Mucosa of stomach (tissue), 1 donor: ENCODE data around the gene PFN3.

Experiments
- H3K27me3 ChIP-seq: one replicate; pipeline ENCODE4 v1.7.0; 2013; ENCODE audit warnings: mild to moderate bottlenecking, low read length; ENCODE audit not compliant: control insufficient read depth, insufficient read depth
- H3K36me3 ChIP-seq: one replicate; pipeline ENCODE4 v1.7.0; 2013; ENCODE audit warnings: low read length; ENCODE audit not compliant: control insufficient read depth, insufficient read depth
- H3K4me1 ChIP-seq: one replicate; pipeline ENCODE4 v1.7.0; 2013; ENCODE audit warnings: mild to moderate bottlenecking, low read length; ENCODE audit not compliant: control insufficient read depth, insufficient read depth
- H3K4me3 ChIP-seq: one replicate; pipeline ENCODE4 v1.7.0; 2013; ENCODE audit warnings: low read length
- H3K9ac ChIP-seq: one replicate; pipeline ENCODE4 v1.7.0; 2013; ENCODE audit warnings: mild to moderate bottlenecking, low read length, moderate library complexity
- H3K9me3 ChIP-seq: one replicate; pipeline ENCODE4 v1.7.0; 2013; ENCODE audit warnings: mild to moderate bottlenecking, low read length, moderate library complexity; ENCODE audit not compliant: control insufficient read depth
- donor health status: Pancreatic carcinoma.

Gene PFN3

GRCh38 chr5:177433658-177434217 lies 33.3 kb upstream of the PFN3 start:
- H3K9ac ChIP-seq: no peak overlapping the region
- no peaks in the 10 kb centered on the region for H3K27me3 ChIP-seq
- peaks cover 19% of the 10 kb centered on the region for H3K36me3 ChIP-seq
- H3K4me1 ChIP-seq: peaks cover 14% of the 10 kb centered on the region
- no peak overlapping the region for H3K4me3 ChIP-seq
- no peaks in the 10 kb centered on the region for H3K9me3 ChIP-seq

DNA sequence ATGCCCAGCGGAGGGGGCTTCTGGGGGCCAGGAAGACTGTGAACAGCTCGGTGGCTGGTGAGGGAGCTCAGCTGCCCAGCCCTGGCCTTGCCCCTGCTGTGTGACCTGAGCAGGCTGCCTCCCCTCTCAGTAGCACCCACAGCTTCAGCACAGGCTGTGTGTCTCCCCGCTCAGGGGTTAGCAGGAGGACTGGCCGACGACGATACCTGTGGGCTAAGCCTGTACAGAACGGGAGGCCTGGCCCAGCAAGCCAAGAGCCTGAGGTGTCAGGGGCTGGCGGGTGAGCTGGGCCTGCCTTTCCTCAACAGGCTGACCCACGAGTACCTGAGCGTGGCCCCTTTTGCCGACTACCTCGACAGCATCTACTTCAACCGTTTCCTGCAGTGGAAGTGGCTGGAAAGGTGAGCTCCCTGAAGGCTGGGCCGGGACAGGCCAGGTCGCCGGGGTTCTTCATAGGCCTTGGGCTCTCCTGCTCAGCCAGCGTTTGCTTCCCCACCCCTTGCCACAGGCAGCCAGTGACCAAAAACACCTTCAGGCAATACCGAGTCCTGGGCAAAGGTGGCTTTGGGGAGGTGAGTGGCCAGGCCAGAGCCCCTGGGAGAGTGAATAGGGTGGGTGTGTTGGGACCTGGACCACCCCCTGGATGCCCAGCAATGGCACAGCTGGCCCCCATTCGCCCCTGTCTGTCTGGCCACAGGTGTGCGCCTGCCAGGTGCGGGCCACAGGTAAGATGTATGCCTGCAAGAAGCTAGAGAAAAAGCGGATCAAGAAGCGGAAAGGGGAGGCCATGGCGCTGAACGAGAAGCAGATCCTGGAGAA lies 32.6 kb upstream of the PFN3 start:
- no peak overlapping the region for H3K4me3 ChIP-seq
- H3K36me3 ChIP-seq: peaks cover 19% of the 10 kb centered on the region

GRCh38 chr5:177432143-177432838 lies 31.8 kb upstream of the PFN3 start:
- Histone ChIP-seq H3K4me3 (no peak overlapping the region), H3K9me3 (no peaks in the 10 kb centered on the region), H3K9ac (no peak overlapping the region), H3K4me1 (peaks cover 25% of the 10 kb centered on the region), H3K27me3 (no peaks in the 10 kb centered on the region), H3K36me3 (peaks cover 19% of the 10 kb centered on the region)

More for the DNA sequence above, 32.6 kb upstream of the PFN3 start:
- Histone ChIP-seq H3K9me3 (no peaks in the 10 kb centered on the region), H3K4me1 (peaks cover 17% of the 10 kb centered on the region), H3K27me3 (no peaks in the 10 kb centered on the region), H3K9ac (no peak overlapping the region)

DNA sequence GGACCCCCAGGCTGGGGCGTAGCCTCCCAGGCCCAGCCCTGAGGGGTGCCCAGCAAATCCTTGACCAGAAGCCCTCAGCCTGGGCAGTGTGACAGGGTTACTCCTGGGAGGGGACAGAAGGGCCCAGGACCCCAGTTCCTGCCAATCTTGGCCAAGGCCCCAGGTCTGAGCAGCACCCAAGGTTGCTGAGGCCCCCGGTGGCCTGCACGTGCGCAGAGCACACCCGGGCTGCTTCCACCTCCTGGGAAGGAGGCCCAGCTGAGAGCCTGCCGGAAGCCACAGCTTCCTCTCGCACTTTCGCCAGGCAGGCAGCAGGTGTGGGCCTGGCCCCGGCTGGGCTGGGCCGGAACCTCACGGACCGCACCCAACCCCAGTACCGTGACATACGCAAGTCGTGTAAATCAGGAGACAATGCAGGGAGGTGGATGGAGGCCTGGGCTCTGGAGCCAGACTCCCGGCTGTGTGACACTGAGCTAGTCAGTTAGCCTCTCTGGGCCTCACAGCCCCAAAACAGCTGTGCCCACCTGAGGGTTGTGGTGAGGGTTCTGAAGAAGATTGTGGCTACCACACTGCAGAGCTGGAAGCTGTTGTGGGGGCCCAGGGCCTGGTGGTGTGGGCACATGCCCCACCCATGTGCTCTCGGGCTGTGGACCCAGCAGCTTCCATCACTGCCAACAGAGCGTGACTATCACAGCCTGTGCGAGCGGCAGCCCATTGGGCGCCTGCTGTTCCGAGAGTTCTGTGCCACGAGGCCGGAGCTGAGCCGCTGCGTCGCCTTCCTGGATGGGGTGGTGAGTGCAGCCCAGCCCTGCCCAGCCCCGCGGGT lies 31.1 kb upstream of the PFN3 start:
- H3K4me3 ChIP-seq: no peak overlapping the region
- no peaks in the 10 kb centered on the region for H3K27me3 ChIP-seq
- H3K9me3 ChIP-seq: no peaks in the 10 kb centered on the region
- H3K9ac ChIP-seq: no peak overlapping the region
- H3K36me3 ChIP-seq: peaks cover 19% of the 10 kb centered on the region
- peaks cover 28% of the 10 kb centered on the region for H3K4me1 ChIP-seq

DNA sequence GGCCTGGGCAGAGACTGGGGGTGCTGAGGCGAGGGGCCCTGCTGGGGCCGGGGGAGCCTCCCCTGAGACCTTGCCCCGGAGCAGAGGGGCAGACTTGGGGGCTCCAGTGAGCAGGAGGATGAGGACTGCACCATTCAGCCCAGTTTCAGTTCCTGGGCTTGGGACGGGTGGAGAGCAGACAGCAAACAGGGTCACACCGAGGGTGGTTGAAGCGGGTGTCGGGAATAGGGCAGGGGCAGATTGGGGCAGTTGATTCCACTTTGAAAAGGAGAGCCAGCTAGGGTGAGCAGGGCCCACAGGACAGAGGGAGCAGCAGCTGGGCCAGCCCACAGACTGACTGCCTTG lies 30.5 kb upstream of the PFN3 start:
- Histone ChIP-seq H3K4me3 (no peak overlapping the region), H3K9ac (no peak overlapping the region), H3K9me3 (no peaks in the 10 kb centered on the region), H3K36me3 (peaks cover 19% of the 10 kb centered on the region), H3K4me1 (peaks cover 28% of the 10 kb centered on the region), H3K27me3 (no peaks in the 10 kb centered on the region)

DNA sequence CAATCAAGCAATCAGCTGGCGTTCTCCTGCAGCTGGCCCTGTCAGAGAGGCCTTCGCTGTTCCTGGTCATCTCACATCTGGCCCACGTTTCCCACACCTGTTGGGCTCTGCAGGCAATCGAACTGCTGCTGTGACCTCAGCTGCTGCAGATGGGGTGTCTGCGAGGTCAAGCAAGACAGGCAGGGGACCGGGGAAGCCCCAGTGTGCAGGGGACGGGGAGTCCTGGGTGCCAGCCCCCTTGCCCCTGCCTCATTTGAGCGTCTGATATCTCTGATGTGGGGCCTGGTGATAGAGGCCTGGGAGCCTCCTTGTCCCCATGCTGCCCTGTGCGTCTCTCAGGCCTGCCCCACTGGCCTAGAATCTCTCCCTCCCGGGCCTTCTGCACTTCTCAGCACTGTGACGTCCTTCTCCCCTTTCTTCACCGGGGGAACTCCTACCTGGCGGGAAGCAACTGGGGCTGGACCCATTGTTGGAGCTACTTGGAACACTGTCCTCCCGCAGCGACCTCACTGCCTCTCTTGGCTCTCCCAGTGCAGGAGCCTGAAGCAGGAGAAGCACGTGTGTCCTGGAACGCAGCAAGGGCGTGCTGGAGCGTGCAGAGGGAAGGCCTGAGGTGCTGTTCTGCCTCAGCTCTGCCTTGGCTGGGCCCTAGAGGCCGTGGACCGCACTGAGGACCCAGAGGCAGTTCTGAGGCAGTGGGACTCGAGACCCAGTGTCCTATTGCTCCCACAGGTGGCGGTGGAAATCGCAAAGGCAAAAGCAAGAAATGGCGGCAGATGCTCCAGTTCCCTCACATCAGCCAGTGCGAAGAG lies 29.9 kb upstream of the PFN3 start:
- Histone ChIP-seq H3K4me3 (no peak overlapping the region), H3K9me3 (no peaks in the 10 kb centered on the region), H3K36me3 (peaks cover 19% of the 10 kb centered on the region), H3K27me3 (no peaks in the 10 kb centered on the region), H3K9ac (no peak overlapping the region), H3K4me1 (peaks cover 33% of the 10 kb centered on the region)

DNA sequence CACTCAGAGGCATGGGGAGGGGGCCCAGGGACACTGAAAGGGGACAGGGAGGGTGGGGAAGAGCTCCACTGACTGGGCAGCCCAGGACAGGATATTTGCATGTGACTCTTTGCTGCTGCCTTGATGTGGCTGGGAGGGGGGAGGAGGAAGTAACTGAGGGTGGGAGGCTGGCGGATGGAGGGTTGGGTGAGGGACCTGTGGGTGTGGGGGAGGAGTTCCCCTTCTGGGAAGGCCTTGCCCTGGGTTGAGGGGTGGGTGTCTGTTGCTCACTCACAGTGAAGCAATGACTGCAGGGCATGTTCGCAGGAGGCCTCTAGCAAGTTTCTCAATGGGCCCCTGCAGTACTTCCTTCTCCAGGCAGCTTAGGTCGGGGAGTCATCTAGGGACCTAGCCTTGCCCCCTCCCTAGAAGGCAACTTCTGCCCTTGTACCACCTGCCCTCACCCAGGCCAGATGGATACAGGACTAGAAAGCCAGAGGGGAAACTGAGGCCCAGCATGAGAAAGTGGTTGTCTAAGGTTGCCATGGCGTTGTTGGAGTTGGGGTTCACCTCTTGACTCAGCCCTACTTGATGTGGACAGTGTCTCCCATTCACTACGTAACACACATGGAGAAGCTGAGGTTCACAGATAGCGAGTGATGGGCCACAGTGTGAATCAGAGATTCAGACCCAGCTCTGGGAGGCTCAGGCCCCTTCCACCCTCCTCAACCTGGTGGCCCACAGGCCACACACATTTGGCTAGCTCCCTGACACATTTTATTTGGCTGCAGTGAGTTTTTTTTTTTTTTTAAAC lies 29.0 kb upstream of the PFN3 start:
- H3K36me3 ChIP-seq: peaks cover 10% of the 10 kb centered on the region
- no peaks in the 10 kb centered on the region for H3K9me3 ChIP-seq
- no peaks in the 10 kb centered on the region for H3K27me3 ChIP-seq
- H3K4me3 ChIP-seq: no peak overlapping the region
- peak overlapping the region; percentile 1 for H3K9ac ChIP-seq
- peaks cover 37% of the 10 kb centered on the region for H3K4me1 ChIP-seq

DNA sequence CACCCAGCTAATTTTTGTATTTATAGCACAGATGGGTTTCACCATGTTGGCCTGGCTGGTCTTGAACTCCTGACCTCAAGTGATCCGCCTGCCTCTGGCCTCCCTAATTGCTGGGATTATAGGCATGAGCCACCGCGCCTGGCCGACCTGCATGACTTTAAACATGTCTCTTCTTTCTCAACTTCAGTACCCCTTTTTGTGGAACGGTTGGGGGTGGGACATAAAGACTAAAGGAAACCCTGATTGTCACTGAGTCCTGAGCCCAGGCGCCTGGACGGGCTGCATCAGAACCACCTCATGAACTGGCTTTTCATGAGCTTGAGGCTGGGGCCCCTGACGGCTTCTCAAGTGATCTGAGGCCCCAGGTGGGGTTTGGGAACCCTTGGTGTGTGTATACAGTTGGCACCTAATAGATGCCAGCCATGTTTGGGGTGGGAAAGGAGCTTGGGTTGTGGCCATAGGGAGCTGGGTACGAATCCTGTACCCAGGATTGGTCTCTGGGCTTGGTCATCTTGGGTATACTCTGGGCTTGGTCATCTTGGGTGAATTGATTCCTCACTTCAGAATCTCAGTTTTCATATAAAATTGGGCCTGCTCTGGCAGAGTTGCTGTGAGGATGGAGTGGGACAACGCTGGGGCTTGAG lies 28.2 kb upstream of the PFN3 start:
- no peaks in the 10 kb centered on the region for H3K9me3 ChIP-seq
- H3K9ac ChIP-seq: no peak overlapping the region
- no peak overlapping the region for H3K4me3 ChIP-seq
- peaks cover 37% of the 10 kb centered on the region for H3K4me1 ChIP-seq
- peaks cover 3% of the 10 kb centered on the region for H3K36me3 ChIP-seq
- no peaks in the 10 kb centered on the region for H3K27me3 ChIP-seq

GRCh38 chr5:177427919-177428573 lies 27.6 kb upstream of the PFN3 start:
- H3K4me1 ChIP-seq: peaks cover 37% of the 10 kb centered on the region
- H3K27me3 ChIP-seq: no peaks in the 10 kb centered on the region
- H3K36me3 ChIP-seq: peaks cover 3% of the 10 kb centered on the region
- H3K9ac ChIP-seq: peak overlapping the region; percentile 25
- no peaks in the 10 kb centered on the region for H3K9me3 ChIP-seq
- H3K4me3 ChIP-seq: no peak overlapping the region

- H3K36me3 ChIP-seq: peaks cover 3% of the 10 kb centered on the region
- peaks cover 37% of the 10 kb centered on the region for H3K4me1 ChIP-seq
- no peaks in the 10 kb centered on the region for H3K9me3 ChIP-seq
- no peaks in the 10 kb centered on the region for H3K27me3 ChIP-seq
- peak overlapping the region; percentile 94 for H3K9ac ChIP-seq
- H3K4me3 ChIP-seq: peak overlapping the region; percentile 99
Measured at GRCh38 chr5:177427211-177427822, 26.9 kb upstream of the PFN3 start.
